ENCODE results near the gene ATF7IP2.
"Not testable (repeated sequence)": the region's sequence is repeated elsewhere in the genome, so short reads cannot be mapped to it uniquely, and the experiment has no call there.

ATF7IP2 gene

DNA sequence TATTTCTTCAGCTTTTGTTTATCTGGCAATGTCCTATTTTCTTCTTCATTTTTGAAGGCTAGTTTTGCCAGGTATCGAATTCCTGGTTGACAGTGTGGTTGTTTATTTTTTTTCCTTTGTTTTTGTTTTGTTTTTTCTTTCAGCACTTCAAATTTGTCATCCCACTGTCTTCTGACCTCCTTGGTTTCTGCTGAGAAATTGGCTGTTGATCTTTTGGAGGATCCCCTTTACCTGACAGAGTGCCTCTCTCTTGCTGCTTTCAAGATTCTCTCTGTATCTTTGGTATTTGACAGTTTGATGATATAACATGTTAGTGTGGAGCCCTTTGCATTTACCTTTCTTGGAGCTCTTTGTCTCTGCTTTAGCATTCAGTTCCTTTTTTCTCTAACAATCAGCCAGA, 9.6 kb upstream of the ATF7IP2 start:
- ATAC-seq: no peak

DNA sequence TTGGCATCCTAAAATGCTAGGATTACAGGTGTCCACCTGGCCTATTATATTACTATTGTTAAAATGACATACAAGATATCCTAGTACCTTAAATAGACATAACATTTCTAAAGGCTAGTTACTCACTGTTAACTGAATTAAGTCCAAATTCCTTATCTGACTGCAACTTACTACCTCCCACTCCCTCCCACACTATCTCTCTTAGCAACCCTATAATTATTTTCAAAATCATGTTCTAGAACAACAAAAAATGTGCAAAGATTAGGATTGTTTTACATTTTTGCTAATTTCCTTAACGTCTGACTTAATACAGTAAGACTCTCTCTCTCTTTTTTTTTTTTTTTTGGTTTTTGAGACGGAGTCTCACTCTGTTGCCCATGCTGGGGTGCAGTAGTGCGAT, 2.2 kb upstream of the ATF7IP2 start:
- no peak for ATAC-seq

DNA sequence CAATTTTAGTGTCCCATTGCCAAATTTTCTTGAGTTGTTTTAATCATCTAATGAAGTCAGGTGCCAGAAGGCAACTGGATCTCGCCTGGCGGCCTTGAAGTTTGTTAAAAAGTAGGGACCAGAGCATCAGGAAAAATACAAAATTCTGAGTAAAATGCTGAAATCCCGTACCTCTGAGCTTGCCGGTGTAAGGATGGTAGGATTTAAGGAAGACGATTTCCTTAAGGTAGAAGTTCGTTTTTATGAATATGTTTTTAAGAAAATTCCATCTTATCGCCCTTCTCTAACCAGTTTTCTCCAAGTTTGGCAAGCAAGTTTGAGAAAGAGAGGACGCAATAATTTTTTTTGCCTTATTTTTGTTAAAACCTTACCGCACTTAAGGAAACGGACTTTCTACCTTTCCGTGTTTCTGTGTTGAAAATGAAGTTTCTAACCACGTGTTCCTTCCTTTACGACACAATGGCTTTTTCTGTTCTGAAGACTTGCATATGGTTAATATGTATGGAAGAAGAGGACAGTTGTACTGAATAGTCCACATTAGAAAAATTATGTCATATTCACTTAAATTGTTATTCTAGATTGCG, 748 bp downstream of the ATF7IP2 start:
- ATAC-seq: no peak

DNA sequence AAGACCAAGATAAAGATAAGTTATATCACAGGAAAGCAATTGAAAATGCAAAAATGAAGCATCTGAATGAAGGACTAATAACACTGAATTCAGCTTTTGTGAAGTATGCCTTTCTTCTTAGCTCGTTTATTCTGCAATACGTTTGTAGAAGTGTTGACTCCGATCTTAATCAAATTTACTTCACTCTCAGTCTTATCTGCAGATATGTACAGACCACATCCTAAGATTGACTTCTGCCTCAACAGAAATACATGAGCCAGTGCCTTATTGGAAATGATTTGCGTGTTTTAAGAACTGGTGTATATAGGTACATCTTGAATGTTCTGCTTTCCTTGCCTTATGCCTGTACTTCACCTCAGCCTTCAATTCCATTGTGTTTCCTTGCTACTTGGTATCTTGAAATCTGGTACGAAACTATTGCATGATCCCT, 1.3 kb downstream of the ATF7IP2 start:
- no peak for ATAC-seq

DNA sequence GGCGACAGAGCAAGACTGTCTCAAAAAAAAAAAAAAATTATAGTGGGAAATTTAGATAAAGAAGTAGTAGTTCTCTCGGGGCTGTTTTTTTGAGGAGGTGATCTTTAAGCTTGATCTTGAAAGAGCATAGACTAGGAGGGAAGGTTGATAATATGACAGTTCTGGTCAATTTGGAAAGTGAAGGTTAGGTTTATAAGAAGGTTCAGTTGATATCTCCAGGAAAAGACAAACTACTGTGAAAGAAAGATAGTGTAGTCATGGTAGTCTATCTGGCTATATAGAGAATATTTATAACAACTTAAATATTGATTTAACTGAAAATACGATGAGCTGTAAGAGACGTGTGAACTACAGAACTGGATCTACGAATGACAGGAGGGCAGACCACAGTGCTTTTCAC, 3.1 kb downstream of the ATF7IP2 start:
- ATAC-seq: no peak

DNA sequence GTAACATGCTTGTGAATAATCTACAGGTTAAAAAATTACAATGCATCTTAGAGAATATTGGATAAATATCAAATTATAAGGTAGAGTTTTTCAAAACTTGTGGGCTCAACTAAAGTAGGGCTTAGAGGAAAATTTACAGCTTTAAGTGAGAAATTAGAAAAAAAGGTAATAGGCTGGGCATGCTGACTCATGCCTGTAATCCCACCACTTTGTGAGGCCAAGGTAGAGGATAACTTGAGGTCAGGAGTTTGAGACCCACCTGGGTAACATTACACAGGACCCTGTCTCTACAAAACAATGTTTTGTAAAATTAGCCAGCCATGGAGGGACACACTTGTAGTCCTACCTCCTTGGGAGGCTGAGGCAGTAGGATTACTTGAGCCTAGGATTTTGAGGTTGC, 4.5 kb downstream of the ATF7IP2 start:
- no peak for ATAC-seq

DNA sequence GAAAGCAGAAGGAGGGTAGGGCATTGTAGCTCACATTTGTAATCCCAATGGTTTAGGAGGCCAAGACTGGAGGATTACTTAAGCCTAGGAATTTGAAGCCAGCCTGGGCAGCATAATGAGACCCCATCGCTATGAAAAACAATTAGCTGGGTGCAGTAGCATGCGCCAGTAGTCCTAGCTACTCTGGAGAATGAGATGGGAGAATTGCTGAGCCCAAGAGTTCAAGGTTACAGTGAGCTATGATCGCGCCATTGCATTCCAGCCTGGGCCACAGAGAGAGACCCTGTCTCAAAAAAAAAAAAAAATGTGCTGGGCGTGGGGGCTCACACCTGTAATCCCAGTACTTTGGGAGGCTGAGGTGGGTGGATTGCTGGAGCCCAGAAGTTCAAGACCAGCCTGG, 5.0 kb downstream of the ATF7IP2 start:
- no peak for ATAC-seq

DNA sequence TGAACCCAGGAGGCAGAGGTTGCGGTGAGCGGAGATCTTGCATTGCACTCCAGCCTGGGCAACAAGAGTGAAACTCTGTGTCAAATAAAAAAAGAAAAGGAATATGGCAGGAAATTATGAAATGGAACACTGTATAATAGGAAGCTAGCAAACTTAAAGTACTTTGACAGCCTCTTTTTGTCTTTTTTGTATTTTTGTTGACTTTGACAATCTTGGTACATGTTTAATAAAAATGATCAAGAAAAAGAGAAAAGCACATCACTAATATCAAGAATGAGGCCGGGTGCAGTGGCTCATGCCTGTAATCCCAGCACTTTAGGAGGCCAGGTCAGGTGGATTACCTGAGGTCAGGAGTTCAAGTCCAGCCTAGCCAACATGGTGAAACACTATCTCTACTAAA, 5.5 kb downstream of the ATF7IP2 start:
- no peak for ATAC-seq

DNA sequence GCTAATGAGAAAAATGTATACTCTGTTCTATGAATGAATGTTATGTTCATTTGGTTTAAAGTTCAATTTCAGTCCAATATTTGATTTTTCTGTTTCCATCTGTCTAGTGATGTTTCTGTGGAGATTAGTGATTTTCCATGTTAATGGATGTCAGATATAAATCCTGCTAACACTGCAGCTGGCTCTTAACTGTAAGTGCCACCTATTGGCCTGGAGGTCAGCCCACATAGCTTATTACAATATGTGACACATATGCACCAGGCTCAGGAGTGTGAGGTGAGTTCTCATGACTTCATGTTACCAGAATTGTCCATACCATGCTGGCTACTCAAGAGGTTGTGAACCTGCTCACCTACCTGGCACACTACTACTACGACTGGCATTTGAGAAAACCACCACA, 17.1 kb downstream of the ATF7IP2 start:
- ATAC-seq: no peak

DNA sequence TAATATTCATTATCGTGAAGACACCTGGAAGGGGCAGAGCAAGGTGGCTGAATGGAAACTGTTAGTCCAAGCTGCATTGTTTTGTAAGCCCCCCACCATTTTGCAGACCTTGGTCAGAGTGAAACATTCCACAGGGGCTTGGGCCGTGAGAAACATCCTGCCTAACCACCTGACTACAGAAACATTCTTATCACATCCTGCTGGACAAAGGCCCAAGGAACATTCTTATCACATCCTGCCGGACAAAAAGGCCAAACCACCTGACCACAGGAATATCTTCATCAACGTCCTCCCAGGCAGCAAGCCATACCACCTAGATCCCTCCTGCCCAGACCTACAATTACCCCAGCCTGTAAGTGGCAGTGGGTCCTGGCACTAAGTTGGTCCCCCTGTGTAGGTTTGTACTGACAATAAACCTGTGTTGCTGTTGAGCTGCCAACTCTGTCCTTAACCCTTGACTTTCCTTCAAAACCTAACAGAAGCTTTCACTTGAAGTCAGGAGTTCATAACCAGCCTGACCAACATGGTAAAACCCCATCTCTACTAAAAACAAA, 19.6 kb downstream of the ATF7IP2 start:
- no peak for ATAC-seq

DNA sequence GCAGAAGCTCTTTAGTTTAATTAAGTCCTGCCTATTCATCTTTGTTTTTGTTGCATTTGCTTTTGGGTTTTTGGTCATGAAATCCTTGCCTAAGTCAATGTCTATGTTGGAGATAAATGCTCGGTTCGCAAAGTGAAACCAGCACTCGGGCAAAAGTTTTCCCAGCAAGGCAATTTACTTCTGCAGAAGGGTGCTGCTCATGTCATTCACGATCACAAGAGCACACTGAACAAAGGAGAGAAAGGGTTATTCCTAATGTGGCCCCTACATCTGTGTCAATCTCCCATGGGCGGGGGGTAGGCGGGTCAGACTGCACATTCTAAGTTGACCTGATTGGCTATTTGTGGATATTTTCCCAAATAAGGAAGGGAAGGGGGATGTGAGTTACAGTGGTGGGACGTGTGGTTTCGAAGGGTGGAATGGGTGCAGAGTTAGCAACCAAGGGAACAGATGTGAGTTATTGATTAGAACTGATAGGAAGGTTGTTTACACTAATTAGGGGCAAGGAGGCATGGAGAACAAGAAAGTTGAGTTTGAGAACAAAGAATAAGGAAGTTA, 23.0 kb downstream of the ATF7IP2 start:
- no peak for ATAC-seq

DNA sequence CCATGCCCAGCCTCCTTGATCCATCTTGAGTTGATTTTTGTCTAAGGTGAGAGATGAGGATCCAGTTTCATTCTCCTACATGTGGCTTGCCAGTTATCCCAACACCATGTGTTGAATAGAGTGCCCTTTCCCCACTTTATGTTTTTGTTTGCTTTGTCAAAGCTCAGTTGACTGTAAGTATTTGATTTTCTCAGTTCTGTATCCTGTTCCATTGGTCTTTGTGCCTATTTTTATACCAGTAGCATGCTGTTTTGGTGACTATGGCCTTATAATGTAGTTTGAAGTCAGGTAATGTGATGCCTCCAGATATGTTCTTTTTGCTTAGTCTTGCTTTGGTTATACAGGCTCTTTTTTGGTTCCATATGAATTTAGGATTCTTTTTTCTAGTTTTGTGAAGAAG, 23.9 kb downstream of the ATF7IP2 start:
- ATAC-seq: not testable (repeated sequence)

DNA sequence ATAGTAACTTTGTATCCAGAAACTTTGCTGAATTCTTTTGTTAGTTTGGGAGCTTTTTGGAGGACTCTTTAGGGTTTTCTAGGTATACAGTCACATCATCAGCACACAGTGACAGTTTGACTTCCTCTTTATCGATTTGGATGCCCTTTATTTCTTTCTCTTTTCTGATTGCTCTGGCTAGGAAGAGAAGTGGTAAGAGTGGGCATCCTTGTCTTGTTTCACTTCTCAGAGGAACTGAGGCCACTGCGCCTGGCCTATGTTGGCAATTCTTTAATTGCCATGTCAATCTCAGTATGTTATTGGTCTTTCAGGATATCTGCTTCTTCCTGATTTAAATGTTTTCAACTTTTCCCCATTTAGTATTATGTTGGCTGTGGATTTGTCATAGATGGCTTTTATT, 24.6 kb downstream of the ATF7IP2 start:
- ATAC-seq: no peak

DNA sequence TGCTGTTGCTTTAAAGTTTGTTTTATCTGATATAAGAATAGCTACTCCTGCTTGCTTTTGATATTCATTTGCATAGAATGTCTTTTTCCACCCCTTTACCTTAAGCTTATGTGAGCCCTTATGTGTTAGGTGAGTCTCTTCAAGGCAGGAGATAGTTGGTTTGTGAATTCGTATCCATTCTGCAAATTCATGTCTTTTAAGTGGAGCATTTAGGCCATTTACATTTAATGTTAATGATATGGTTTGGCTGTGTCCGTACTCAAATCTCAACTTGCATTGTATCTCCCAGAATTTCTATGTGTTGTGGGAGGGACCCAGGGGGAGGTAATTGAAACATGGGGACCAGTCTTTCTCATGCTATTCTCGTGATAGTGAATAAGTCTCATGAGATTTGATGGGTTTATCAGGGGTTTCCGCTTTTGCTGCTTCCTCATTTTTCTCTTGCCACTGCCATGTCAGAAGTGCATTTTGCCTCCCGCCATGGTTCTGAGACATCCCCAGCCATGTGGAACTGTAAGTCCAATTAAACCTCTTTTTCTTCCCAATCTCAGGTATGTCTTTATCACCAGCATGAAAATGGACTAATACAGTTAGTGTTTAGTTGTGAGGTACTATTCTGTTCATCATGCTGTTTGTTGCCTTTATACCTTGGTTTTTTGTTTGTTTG, 27.2 kb downstream of the ATF7IP2 start:
- ATAC-seq: no peak

DNA sequence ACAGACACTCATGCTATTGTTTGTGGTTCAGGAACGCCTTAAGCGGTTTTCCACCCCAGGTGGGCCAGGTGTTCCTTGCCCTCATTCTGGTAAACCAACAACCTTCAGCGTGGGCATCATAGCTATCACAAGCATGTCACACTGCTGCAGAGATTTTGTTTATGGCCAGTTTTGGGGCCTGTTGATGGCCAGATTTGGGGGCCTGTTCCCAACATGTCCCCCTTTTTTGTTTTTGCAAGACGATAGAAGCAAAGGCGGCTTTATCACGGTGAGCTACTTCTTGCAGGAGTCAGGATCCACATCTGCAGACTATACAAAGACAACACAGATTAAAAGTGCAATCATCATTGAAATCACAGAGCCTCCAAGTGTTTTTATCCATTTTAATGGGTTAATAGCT, 32.3 kb downstream of the ATF7IP2 start:
- not testable (repeated sequence) for ATAC-seq

DNA sequence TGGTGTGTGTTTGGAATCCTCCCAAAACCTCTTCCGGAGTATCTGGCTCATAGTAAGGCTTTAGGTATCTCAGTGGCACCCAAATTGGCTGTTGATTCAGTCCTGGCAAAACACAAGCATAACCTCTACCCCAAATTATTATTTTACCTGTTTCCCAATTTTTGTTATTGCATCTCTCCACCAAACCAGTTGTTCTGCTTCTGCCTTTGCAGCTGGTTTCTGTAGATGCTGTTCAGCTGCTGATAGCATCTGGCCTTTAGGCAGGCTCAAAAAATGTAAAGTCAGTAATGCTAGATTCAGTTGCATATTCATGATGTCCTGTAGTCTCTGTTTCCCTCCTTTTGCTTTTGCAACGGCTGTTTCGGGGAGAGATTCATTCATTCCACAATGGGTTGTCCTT, 33.8 kb downstream of the ATF7IP2 start:
- ATAC-seq: no peak

DNA sequence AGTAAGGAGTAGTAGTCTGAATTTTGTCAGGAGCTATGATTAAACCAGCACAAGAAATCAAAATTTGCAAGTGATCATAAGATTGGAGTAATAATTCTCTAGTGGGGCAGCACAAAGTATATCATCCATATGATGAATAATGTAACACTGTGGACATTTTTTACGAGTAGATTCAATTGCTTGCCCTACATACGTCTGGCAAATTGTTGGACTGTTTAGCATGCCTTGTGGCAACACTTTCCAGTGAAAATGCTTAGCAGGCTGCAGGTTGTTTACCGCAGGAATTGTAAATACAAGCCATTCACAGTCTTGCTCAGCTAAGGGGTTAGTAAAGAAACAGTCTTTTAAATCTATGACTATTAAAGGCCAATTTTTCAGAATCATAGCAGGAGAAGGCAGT, 35.7 kb downstream of the ATF7IP2 start:
- ATAC-seq: no peak

DNA sequence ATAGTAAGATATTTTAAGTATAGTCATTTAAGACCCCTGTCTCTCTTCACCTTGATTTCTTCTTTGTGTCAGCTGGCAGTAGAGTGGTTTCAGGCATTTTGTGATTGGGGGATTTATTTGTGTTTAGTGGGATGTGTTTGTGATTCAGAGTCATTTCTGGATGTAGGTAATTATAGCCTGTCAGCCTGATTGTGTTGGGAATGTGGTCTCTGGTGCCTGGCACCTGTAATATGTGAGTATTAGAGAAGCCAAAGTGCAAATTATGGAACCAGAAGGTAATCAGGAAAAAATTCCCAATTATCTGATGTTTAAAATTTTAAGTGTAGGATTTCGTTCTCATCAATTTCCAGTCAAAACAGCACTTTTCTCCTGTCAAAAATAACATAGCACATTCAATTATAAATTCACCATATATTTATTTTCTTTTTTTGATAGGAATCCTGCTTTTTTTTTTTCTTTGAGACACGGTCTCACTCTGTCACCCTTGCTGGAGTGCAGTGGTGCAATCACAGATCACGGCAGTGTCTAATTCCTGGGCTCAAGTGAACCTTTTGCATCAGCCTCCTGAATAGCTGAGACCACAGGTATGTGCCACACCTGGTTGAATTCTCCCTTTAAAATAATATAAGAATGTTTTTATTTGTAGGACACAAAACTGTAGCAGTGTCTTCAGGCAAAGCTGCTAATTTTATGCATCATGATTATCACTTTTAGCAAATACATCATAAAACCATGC, 42.7 kb downstream of the ATF7IP2 start:
- no peak for ATAC-seq

DNA sequence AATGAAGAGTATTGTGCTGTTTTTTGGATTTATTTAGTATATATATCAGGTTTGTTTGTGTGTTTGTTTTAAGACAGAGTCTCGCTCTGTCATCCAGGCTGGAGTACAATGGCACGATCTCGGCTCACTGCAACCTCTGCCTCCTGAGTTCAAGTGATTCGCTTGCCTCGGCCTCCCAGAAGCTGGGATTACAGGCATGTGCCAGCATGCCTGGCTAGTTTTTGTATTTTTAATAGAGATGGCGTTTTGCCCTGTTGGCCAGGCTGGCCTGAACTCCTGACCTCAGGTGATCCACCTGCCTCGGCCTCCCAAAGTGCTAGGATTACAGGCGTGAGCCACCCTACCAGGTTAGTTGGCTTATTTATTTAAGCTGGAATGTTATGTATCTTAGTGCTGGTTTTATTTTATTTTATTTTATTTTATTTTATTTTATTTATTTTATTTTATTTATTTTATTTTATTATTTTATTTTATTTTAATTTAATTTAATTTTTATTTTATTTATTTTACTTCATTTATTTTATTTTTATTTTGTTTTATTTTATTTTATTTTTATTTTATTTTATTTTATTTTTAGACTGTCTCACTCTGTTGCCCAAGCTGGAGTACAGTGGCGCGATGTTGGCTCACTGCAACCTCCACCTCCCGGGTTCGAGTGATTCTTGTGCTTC, 43.6 kb downstream of the ATF7IP2 start:
- not testable (repeated sequence) for ATAC-seq

DNA sequence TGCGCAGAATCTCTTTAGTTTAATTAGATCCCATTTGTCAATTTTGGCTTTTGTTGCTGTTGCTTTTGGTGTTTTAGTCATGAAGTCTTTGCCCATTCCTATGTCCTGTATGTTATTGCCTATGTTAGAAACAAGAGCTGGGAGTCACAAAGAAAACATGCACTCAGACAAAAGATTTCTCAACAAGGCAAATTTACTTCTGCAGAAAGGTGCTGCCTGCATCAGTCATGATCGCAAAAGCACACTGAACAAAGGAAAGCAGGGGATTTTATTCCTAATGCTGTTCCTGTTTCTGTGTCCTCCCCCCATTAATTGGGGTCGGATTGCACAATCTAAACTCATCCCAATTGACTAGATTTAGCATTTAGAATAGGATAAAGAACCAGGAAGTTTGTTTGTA, 55.9 kb downstream of the ATF7IP2 start:
- ATAC-seq: no peak

DNA sequence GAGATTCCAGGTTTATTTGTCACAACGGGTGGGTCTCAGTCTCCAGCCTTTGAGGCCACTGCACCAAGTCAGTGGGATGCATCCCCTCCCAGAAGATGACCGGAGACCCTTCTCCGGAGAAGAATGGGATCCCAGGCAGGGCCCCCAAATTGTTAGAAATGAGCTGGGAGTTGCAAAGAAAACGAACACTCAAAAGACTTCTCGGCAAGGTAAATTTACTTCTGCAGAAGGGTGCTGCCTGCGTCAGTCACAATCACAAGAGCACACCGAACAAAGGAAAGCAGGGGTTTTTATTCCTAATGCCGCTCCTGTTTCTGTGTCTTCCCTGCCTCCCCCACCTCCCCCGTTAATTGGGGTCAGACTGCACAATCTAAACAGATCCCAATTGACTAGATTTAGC, 61.4 kb downstream of the ATF7IP2 start:
- no peak for ATAC-seq

DNA sequence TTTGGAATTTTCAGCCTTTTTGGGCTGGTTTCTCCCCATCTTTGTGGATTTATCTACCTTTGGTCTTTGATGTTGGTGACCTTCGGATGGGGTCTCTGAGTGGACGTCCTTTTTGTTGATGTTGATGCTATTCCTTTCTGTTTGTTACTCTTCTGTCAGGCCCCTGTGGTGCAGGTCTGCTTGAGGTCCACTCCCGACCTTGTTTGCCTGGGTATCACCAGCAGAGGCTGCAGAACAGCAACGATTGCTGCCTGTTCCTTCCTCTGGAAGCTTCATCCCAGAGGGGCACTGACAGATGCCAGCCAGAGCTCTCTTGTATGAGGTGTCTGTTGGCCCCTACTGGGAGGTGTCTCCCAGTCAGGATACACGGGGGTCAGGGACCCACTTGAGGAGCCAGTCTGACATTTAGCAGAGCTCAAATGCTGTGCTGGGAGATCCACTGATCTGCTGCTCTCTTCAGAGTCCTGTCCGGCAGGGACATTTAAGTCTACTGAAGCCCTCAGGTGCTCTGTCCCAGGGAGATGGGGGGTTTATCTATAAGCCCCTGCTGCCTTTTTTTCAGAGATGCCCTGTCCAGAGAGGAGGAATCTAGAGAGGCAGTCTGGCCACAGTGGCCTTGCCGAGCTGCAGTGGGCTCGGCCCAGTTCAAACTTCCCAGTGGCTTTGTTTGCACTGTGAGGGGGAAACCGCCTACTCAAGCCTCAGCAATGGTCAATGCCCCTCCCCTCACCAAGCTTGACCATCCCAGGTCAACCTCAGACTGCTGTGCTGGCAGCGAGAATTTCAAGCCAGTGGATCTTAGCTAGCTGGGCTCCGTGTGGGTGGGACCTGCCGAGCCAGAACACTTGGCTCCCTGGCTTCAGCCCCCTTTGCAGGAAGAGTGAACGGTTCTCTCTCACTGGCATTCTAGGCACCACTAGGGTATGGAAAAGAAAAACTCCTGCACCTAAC, 66.6 kb downstream of the ATF7IP2 start:
- ATAC-seq: not testable (repeated sequence)

Measured in activated CD4-positive, CD25-positive, alpha-beta regulatory T cell treated with anti-CD3 and anti-CD28 coated beads, Interleukin-2, amount 50 U/mL, for 24 hours (primary cell).